GM19193 (cell line): ENCODE data around the gene F2R.

ENCODE experiments used
- POLR2A ChIP-seq: IDR thresholded peaks from 4 replicates; pipeline ENCODE4 v1.6.1; 2011; ENCODE audit not compliant: insufficient read depth, insufficient read length; ENCODE audit errors: extremely low read depth

The F2R gene

GRCh38 chr5:76715736-76716455 lies at the start of gene F2R:
F2R (plus strand) TSS chr5:76716126; CDS start chr5:76716308, 182 bp downstream.
- no peak for TF ChIP-seq POLR2A

GRCh38 chr5:76667495-76667894 lies 48.4 kb upstream of the F2R start:
- no peak for TF ChIP-seq POLR2A

- TF ChIP-seq POLR2A = no peak
Observed at GRCh38 chr5:76669245-76669644, 46.7 kb upstream of the F2R start.

GRCh38 chr5:76670508-76670907 lies 45.4 kb upstream of the F2R start:
- no peak for TF ChIP-seq POLR2A

- no peak for TF ChIP-seq POLR2A
Observed at GRCh38 chr5:76672242-76672641, 43.7 kb upstream of the F2R start.

- TF ChIP-seq POLR2A = no peak
Observed at GRCh38 chr5:76673125-76673524, 42.8 kb upstream of the F2R start.

GRCh38 chr5:76674330-76675066 lies 41.4 kb upstream of the F2R start:
- TF ChIP-seq POLR2A = no peak

GRCh38 chr5:76675364-76675763 lies 40.6 kb upstream of the F2R start:
- TF ChIP-seq POLR2A = no peak

GRCh38 chr5:76677849-76678472 lies 38.0 kb upstream of the F2R start:
- TF ChIP-seq POLR2A = no peak

- no peak for TF ChIP-seq POLR2A
Observed at GRCh38 chr5:76679231-76679630, 36.7 kb upstream of the F2R start.

- no peak for TF ChIP-seq POLR2A
Observed at GRCh38 chr5:76681287-76681686, 34.6 kb upstream of the F2R start.

- no peak for TF ChIP-seq POLR2A
Observed at GRCh38 chr5:76682387-76682786, 33.5 kb upstream of the F2R start.

- TF ChIP-seq POLR2A = no peak
Observed at GRCh38 chr5:76683816-76684731, 31.9 kb upstream of the F2R start.

- no peak for TF ChIP-seq POLR2A
Observed at GRCh38 chr5:76684756-76685519, 31.0 kb upstream of the F2R start.
